ENCODE measurements around the gene LIN9.
A peak's percentile ranks its signal among the peaks of the same experiment; 100 is the strongest.

Gene LIN9

DNA sequence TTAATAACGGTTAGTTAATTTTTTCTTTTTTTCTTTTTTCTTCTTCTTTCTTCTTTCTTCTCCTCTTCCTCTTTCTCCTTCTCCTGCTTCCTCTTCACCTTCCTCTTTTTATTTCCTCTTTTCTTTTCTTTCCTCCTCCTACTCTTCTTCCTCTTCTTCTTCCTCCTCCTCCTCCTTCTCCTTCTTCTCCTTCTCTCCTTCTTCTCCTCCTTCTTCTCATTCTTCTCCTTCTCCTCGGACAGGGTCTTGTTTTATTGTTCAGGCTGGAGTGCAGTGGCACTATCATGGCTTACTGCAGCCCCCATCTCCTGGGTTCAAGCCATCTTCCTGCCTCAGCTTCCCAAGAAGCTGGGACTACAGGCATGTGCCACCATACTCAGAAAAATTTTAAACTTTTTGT, 109.0 kb downstream of the LIN9 start:
- Mint-ChIP-seq H3K4me1 (peaks cover 6% of the 10 kb centered on the region), H3K27me3 (peaks cover 9% of the 10 kb centered on the region), H3K9me3 (no peaks in the 10 kb centered on the region), H3K4me3 (no peak overlapping the region), H3K27ac (no peak overlapping the region)
- no peak for DNase-seq
- ATAC-seq: no peak

DNA sequence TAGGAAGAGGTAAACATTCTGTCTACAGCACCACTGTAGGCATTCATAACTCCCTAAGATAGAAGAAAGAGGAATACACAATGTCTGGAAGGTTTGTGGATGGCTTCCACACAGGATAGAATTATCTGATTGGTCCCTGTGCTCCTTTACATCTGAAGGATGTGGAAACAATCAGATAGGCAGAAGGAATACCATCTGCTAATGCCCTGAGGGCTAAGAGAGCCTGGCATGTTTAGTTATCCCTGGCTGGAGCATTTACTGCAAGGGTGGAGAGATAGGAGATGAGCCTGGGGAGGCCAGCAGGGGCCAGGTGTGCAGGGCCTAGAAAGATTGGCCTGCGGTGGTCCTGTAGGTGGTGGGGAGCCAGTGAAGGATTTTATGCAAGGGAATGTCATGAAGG, 113.8 kb downstream of the LIN9 start:
- no peaks in the 10 kb centered on the region for H3K9me3 Mint-ChIP-seq
- peaks cover 6% of the 10 kb centered on the region for H3K4me1 Mint-ChIP-seq
- H3K27ac Mint-ChIP-seq: no peak overlapping the region
- ATAC-seq (no peak), DNase-seq (no peak)
- peaks cover 6% of the 10 kb centered on the region for H3K27me3 Mint-ChIP-seq
- no peak overlapping the region for H3K4me3 Mint-ChIP-seq

DNA sequence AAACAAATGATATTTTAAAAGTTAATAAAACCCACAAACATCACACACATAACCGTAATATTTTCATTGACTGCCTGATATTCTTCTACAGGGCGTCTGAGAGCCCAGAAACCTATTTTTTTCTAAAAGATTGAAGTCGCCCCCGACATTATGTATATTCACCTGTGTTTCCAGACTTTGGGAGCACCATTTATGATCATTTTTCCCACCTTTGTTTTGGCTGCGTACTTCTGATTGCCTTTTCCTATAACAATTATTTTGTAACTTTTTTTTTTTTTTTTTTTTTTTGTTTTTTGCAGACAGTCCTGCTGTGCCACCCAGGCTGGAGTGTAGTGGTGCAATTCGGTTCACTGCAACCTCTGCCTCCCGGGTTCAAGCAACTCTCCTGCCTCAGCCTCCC, 121.6 kb downstream of the LIN9 start:
- no peak for ATAC-seq
- Mint-ChIP-seq H3K27ac (no peak overlapping the region), H3K9me3 (no peaks in the 10 kb centered on the region), H3K4me1 (peaks cover 31% of the 10 kb centered on the region), H3K27me3 (no peaks in the 10 kb centered on the region), H3K4me3 (peak overlapping the region; percentile 92 to 97)
- no peak for DNase-seq

DNA sequence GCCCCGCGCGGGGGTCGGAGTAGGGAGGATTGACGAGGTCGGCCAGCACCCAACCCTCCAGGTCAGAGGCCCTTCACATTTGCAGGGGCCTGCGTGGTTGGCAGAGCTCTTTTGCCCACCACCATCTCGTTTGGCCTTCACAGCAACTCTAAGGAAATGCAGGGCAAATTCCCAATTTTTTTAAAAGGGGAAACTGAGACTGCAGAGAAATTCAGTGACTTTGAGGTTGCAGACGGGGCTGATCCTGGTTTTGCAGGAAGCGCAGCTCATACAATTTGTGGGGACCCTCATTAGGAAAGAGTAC, 122.0 kb downstream of the LIN9 start:
- H3K27me3 Mint-ChIP-seq: no peaks in the 10 kb centered on the region

DNA sequence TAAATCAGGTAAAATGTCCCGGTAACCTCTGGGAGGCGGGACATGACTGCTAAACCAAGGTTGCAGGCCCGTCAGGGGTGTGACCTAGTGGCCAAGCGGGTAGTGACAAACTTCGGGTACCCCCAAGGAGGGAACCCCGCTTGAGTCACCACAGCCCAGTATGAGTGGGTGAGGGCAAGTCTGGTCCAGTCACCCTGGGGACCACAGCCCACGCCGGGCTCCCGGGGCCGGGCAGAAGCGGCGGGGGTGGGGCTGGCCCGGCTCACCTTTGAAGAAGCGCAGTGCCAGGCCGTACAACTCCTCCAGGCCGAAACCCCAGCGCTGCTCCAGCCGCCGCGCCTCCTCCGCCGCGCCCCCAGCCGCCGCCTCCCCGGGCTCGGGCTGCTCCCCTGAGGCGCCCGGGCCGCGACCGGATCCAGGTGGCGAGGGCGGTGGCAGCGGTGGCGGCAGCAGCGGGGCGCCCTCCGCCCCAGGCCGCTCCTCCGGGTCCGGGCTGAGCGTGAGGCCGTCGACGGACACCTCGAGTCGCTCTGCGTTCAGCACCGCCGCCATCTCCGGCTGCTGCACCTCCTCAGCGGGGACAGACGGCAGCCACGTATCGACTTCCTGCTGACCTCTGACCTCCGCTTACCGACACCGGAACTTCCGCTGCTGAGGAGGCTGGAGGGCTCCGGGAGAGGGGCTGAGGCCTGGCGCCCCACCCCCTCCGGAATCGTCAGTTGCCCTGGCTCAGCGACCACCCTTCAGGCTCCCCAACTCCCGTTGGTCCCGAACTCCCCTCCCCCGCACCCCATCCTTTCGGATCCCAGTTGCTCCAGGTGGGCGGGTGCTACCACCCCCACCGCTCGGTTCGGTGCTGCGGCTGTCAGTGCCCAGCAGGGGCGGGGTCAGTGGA, 122.6 kb downstream of the LIN9 start, which contains the start of gene ACBD3:
ACBD3 (minus strand) TSS at position 618 of the 895 bp plus-strand sequence; CDS start at position 552, 66 bp downstream.
- Mint-ChIP-seq H3K27me3 (no peaks in the 10 kb centered on the region), H3K4me1 (peaks cover 40% of the 10 kb centered on the region), H3K27ac (peak within 1 kb of the TSS; percentile 95 to 96), H3K9me3 (no peaks in the 10 kb centered on the region), H3K4me3 (peak within 1 kb of the TSS; percentile 92 to 97)
- ATAC-seq: peak; percentile 98
- peak; percentile 80 to 86 for DNase-seq

More for the DNA sequence above, 122.0 kb downstream of the LIN9 start:
- Mint-ChIP-seq H3K4me1 (peaks cover 35% of the 10 kb centered on the region), H3K27ac (peak overlapping the region; percentile 94 to 96), H3K4me3 (peak overlapping the region; percentile 92 to 97), H3K9me3 (no peaks in the 10 kb centered on the region)
- ATAC-seq: no peak
- DNase-seq: no peak

DNA sequence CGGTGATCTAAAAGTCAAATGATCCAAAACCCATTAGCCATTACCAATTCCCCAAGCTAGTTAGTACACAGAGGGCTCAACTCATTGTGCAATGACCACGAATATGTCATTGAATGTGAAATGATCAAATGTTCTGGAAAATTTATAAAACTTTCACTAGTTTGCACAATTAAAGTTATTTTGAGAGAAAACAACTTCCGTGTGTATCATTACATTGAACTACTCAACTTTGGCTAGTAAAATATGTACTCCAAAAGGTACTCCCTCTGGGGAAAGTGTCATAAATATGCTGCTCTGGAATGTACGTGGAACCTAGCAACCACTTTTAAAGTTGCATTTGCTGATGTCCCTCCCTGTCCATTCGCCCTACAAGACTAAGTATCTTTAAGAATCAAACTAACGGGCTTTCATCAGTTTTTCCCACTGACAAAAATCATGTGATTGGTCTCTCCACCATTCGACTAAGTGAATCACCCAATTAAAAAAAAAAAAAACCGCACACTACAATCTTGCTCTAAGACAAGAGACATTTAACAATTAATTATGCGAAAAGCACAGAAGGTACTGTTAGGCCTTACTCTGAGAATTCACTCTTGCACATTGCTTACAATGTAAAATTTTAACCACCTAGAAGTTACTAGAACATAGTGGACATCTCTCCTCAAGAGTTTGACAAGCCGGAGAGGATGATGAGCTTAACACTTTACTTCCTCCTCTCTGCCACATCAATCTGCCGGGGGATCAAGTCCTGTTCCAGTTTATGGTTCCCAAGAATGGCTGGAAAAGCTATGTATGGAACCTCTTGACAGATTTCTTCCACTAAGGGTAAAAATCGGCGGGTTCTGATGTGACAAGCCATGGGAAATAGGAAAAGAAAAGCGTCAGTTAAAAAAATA, 123.6 kb downstream of the LIN9 start:
- Mint-ChIP-seq H3K27me3 (no peaks in the 10 kb centered on the region), H3K4me1 (peaks cover 43% of the 10 kb centered on the region), H3K9me3 (no peaks in the 10 kb centered on the region), H3K4me3 (peak overlapping the region; percentile 92 to 97), H3K27ac (peak overlapping the region; percentile 95)
- no peak for ATAC-seq
- no peak for DNase-seq

DNA sequence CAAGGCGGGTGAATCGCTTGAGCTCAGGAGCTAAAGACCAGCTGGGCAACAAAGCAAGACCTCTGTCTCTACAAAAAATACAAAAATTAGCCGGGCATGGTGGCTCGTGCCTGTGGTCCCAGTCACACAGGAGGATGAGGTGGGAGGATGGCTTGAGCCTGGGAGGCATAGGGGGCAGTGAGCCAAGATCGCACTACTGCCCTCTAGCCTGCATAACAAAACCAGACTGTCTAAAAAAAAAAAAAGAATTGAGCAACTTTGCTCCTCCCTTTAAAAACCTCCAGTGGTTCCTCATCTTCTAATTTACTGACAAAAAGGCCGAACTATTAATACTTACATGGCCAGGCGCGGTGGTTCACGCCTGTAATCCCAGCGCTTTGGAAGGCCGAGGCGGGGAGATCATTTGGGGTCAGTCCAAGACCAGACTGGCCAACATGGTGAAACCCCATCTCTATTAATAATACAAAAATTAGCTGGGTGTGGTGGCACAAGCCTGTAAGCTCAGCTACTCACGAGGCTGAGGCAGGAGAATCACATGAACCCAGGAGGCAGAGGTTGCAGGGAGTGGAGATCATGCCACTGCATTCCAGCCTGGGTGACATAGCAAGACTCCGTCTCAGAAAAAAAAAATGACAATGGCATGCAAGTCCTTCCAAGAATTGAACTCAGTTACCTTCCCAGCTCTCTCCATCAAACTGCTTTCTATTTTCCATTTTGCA, 126.8 kb downstream of the LIN9 start:
- peaks cover 62% of the 10 kb centered on the region for H3K4me1 Mint-ChIP-seq
- no peak overlapping the region for H3K4me3 Mint-ChIP-seq
- no peaks in the 10 kb centered on the region for H3K9me3 Mint-ChIP-seq
- H3K27ac Mint-ChIP-seq: peak overlapping the region; percentile 15 to 59
- no peaks in the 10 kb centered on the region for H3K27me3 Mint-ChIP-seq
- no peak for DNase-seq
- ATAC-seq: no peak
